SU-DHL-6 (cell line): ENCODE measurements around the gene RHCG.

Experiments used
- H2AFZ ChIP-seq: fragments of 200-600 bp; sonication (generic); 2 replicates; pipeline ENCODE4 v1.6.1; 2014; ENCODE audit warnings: low read depth, mild to moderate bottlenecking, moderate library complexity, mixed read lengths, antibody characterized with exemption, low read length; ENCODE audit not compliant: severe bottlenecking
- H3F3A ChIP-seq: fragments of 200-600 bp; shearing (Covaris generic); 2 replicates; pipeline ENCODE4 v1.6.0; 2016; ENCODE audit warnings: antibody characterized with exemption, mild to moderate bottlenecking; ENCODE audit not compliant: insufficient read depth
- H3K27ac ChIP-seq: fragments of 200-600 bp; sonication (generic); 2 replicates; pipeline ENCODE4 v1.5.1; 2016; ENCODE audit warnings: low read depth, mild to moderate bottlenecking, low read length, moderate library complexity, mixed read lengths
- H3K27me3 ChIP-seq: fragments of 200-600 bp; sonication (generic), shearing (Covaris generic); 2 replicates; pipeline ENCODE4 v1.6.0; 2014; ENCODE audit warnings: mild to moderate bottlenecking, low read length
- H3K36me3 ChIP-seq: fragments of 200-600 bp; sonication (generic); 2 replicates; pipeline ENCODE4 v1.6.1; 2014; ENCODE audit warnings: mild to moderate bottlenecking, low read length, mixed read lengths
- H3K4me2 ChIP-seq: fragments of 300-600, 200-600 bp; shearing (Covaris generic), sonication (generic); 2 replicates; pipeline ENCODE4 v1.6.0; 2014; ENCODE audit warnings: low read length, low read depth, mild to moderate bottlenecking; ENCODE audit not compliant: poor library complexity, severe bottlenecking
- H3K4me3 ChIP-seq: fragments of 200-600 bp; sonication (generic); 2 replicates; pipeline ENCODE4 v1.5.1; 2014; ENCODE audit warnings: antibody characterized with exemption, low read length, mild to moderate bottlenecking, mixed read lengths; ENCODE audit not compliant: insufficient read depth, poor library complexity, severe bottlenecking
- H3K79me2 ChIP-seq: fragments of 200-600 bp; sonication (generic); 2 replicates; pipeline ENCODE4 v1.6.1; 2014; ENCODE audit warnings: mild to moderate bottlenecking, low read length, moderate library complexity; ENCODE audit not compliant: insufficient read depth
- H3K9ac ChIP-seq: fragments of 200-600 bp; sonication (generic); 2 replicates; pipeline ENCODE4 v1.7.0; 2014; ENCODE audit warnings: mild to moderate bottlenecking, low read length
- H3K9me2 ChIP-seq: fragments of 200-600 bp; sonication (generic); replicated peaks from 2 replicates; pipeline ENCODE4 v1.6.1; 2014; ENCODE audit warnings: low read length; ENCODE audit not compliant: insufficient read depth
- H3K9me3 ChIP-seq: fragments of 200-600 bp; sonication (generic); 2 replicates; pipeline ENCODE4 v1.6.1; 2014; ENCODE audit warnings: low read length, mixed read lengths; ENCODE audit not compliant: insufficient read depth
- H4K20me1 ChIP-seq: fragments of 200-600 bp; sonication (generic); 2 replicates; pipeline ENCODE4 v1.6.1; 2014; ENCODE audit warnings: low read depth, mild to moderate bottlenecking, antibody characterized with exemption, low read length, moderate library complexity, mixed read lengths
- CTCF ChIP-seq: fragments of 200-600 bp; sonication (generic); IDR thresholded peaks from one replicate; pipeline ENCODE4 v1.5.1; 2017; ENCODE audit warnings: antibody characterized with exemption, mild to moderate bottlenecking, low read length, moderate library complexity; ENCODE audit not compliant: insufficient read depth, poor library complexity, severe bottlenecking
- EZH2phosphoT487 ChIP-seq: fragments of 200-600 bp; sonication (generic), shearing (Covaris generic); conservative IDR thresholded peaks from 2 replicates; pipeline ENCODE4 v1.6.1; 2018; ENCODE audit warnings: mild to moderate bottlenecking, antibody characterized with exemption, low read length, moderate library complexity, mixed read lengths

RHCG gene

GRCh38 chr15:89521605-89522004 is 25.2 kb upstream of the RHCG start:
- Histone ChIP-seq H3K4me2 (no peak overlapping the region), H3K79me2 (no peaks in the 10 kb centered on the region), H3K9ac (no peak overlapping the region), H3K27me3 (no peaks in the 10 kb centered on the region), H3K27ac (no peak overlapping the region), H3K9me2 (no peaks in the 10 kb centered on the region), H3F3A (no peaks in the 10 kb centered on the region), H3K36me3 (no peaks in the 10 kb centered on the region), H3K4me3 (no peak overlapping the region), H3K9me3 (no peaks in the 10 kb centered on the region), H2AFZ (no peak overlapping the region), H4K20me1 (no peaks in the 10 kb centered on the region)
- TF ChIP-seq CTCF = no peak
- no peak for TF ChIP-seq EZH2phosphoT487

- H3F3A ChIP-seq = no peaks in the 10 kb centered on the region
- TF ChIP-seq EZH2phosphoT487 (no peak), CTCF (no peak)
- no peaks in the 10 kb centered on the region for H3K79me2 ChIP-seq
- no peak overlapping the region for H2AFZ ChIP-seq
- H3K9ac ChIP-seq = no peak overlapping the region
- H3K27me3 ChIP-seq = no peaks in the 10 kb centered on the region
- H3K9me2 ChIP-seq = no peaks in the 10 kb centered on the region
- no peaks in the 10 kb centered on the region for H4K20me1 ChIP-seq
- no peaks in the 10 kb centered on the region for H3K36me3 ChIP-seq
- H3K9me3 ChIP-seq = no peaks in the 10 kb centered on the region
- H3K4me2 ChIP-seq = no peak overlapping the region
- H3K4me3 ChIP-seq = no peak overlapping the region
- H3K27ac ChIP-seq = no peak overlapping the region
Observed at GRCh38 chr15:89515477-89515876, 19.1 kb upstream of the RHCG start.

- no peaks in the 10 kb centered on the region for H3F3A ChIP-seq
- no peaks in the 10 kb centered on the region for H3K27me3 ChIP-seq
- TF ChIP-seq EZH2phosphoT487 (no peak), CTCF (no peak)
- no peaks in the 10 kb centered on the region for H3K36me3 ChIP-seq
- no peak overlapping the region for H2AFZ ChIP-seq
- H4K20me1 ChIP-seq = no peaks in the 10 kb centered on the region
- H3K4me2 ChIP-seq = no peak overlapping the region
- H3K9ac ChIP-seq = no peak overlapping the region
- H3K27ac ChIP-seq = no peak overlapping the region
- no peaks in the 10 kb centered on the region for H3K9me2 ChIP-seq
- no peaks in the 10 kb centered on the region for H3K9me3 ChIP-seq
- no peaks in the 10 kb centered on the region for H3K79me2 ChIP-seq
- H3K4me3 ChIP-seq = no peak overlapping the region
Observed at GRCh38 chr15:89514596-89515406, 18.4 kb upstream of the RHCG start.
